HepG2 (cell line): ENCODE results near the gene ZNF628. TPM values are rescaled to one million over a fixed set of nuclear protein-coding genes. Genes with fewer than 3 reads are reported as not detected.

Experiments used
- ATAC-seq: fragments of 200-7000 bp; cut with Tn5 transposase; 3 replicates; pipeline ENCODE4 v1.9.1; 2020; ENCODE audit warnings: mild to moderate bottlenecking, moderate library complexity
- BruUV-seq: library from RNA; stranded (reverse); fragments of 400-500 nt; replicated peaks from 2 replicates; lab custom pipeline; 2021; lab: Mats Ljungman, UMichigan
- CTCF ChIA-PET: fragments of 300-600 bp; formaldehyde crosslinking; extraction: SDS; loops from one replicate; lab custom pipeline; 2021; ENCODE audit warnings: low total read pairs, inconsistent platforms, low intra/inter-chr PET ratio; lab: Yijun Ruan, JAX
- POLR2A ChIA-PET: fragments of 350-600 bp; sonication (Branson Sonifier 250); formaldehyde crosslinking; loops from one replicate; lab custom pipeline; 2020; ENCODE audit warnings: antibody characterized with exemption, inconsistent platforms; lab: Yijun Ruan, JAX
- DNase-seq: peaks from one replicate; pipeline ENCODE4 v3.0.0-alpha.2; 2015; ENCODE audit warnings: low spot score
- FAIRE-seq: peaks from 3 replicates; lab custom pipeline; 2011; peaks lifted over from hg19 to GRCh38; lab: Jason Lieb, UNC
- H2AFZ ChIP-seq: one replicate; pipeline ENCODE4 v1.6.1; 2011; ENCODE audit warnings: low read length, inconsistent platforms
- H3K27ac ChIP-seq: fragments of 300-600 bp; 3 replicates; pipeline ENCODE4 v1.8.0; 2011; ENCODE audit warnings: mixed run types, mild to moderate bottlenecking, mixed read lengths, low read length, inconsistent platforms; ENCODE audit not compliant: insufficient read depth; ENCODE audit errors: extremely low read length
- H3K27me3 ChIP-seq, 2 experiments: fragments of 200-600 bp in 1 of 2; 2 replicates in 1 of 2; 3 replicates in 1 of 2; pipeline versions ENCODE4 v1.6.0 to v1.8.0; 2011; ENCODE audit warnings: low read length in 2 of 2, mild to moderate bottlenecking in 2 of 2, moderate library complexity in 2 of 2, inconsistent platforms in 1 of 2; ENCODE audit not compliant: insufficient read depth in 2 of 2, control insufficient read depth in 1 of 2
- H3K36me3 ChIP-seq, 2 experiments: fragments of 200-600 bp in 1 of 2; replicated peaks in 1 of 2; 2 replicates in 1 of 2; 3 replicates in 1 of 2; pipeline versions ENCODE4 v1.5.1 to v1.8.0; 2011; ENCODE audit warnings: low read length in 2 of 2, inconsistent platforms in 1 of 2; ENCODE audit not compliant: insufficient read depth in 2 of 2, control insufficient read depth in 1 of 2
- H3K4me1 ChIP-seq: 2 replicates; pipeline ENCODE4 v1.5.1; 2012; ENCODE audit warnings: low read length, inconsistent platforms; ENCODE audit not compliant: insufficient read depth
- H3K4me2 ChIP-seq: 2 replicates; pipeline ENCODE4 v1.6.0; 2011; ENCODE audit warnings: low read depth, low read length, inconsistent platforms
- H3K4me3 ChIP-seq, 3 experiments: fragments of 200-600 bp in 1 of 3; sonication (generic), shearing (Covaris generic) in 1 of 3; replicated peaks in 1 of 3; 2 replicates each; pipeline ENCODE4 v1.5.1; 2011 to 2016; ENCODE audit warnings: low read length in 3 of 3, inconsistent platforms in 2 of 3, low read depth in 2 of 3, mild to moderate bottlenecking in 2 of 3, control low read depth in 1 of 3, mixed read lengths in 1 of 3; ENCODE audit not compliant: insufficient read depth in 1 of 3
- H3K79me2 ChIP-seq: one replicate; pipeline ENCODE4 v1.6.1; 2011; ENCODE audit warnings: low read length, inconsistent platforms; ENCODE audit not compliant: insufficient read depth
- H3K9ac ChIP-seq: 2 replicates; pipeline ENCODE4 v1.6.0; 2011; ENCODE audit warnings: mild to moderate bottlenecking, low read depth, low read length, inconsistent platforms; ENCODE audit not compliant: insufficient read depth
- H3K9me3 ChIP-seq: 2 replicates; pipeline ENCODE4 v1.5.1; 2012; ENCODE audit warnings: mild to moderate bottlenecking, low read length
- H4K20me1 ChIP-seq: 2 replicates; pipeline ENCODE4 v1.6.0; 2011; ENCODE audit warnings: inconsistent platforms, mild to moderate bottlenecking, low read length, moderate library complexity; ENCODE audit not compliant: insufficient read depth
- DRAP1 ChIP-seq: IDR thresholded peaks from 2 replicates; pipeline ENCODE4 v1.6.1; 2016; ENCODE audit warnings: missing genetic modification reagents, missing compliant biosample characterization
- ELF4 ChIP-seq: sonication (generic); formaldehyde crosslinking; IDR thresholded peaks from 2 replicates; pipeline ENCODE4 v1.5.0; 2020; ENCODE audit warnings: missing genetic modification reagents, mild to moderate bottlenecking, moderate library complexity, borderline replicate concordance
- FLYWCH1 ChIP-seq: sonication (generic); formaldehyde crosslinking; IDR thresholded peaks from 2 replicates; pipeline ENCODE4 v1.8.1; 2023; ENCODE audit warnings: mild to moderate bottlenecking, missing genetic modification reagents
- KAT7 ChIP-seq: IDR thresholded peaks from 2 replicates; pipeline ENCODE4 v1.6.1; 2018; ENCODE audit warnings: borderline replicate concordance, missing compliant biosample characterization
- SNAPC2 ChIP-seq: sonication (generic); formaldehyde crosslinking; IDR thresholded peaks from 2 replicates; pipeline ENCODE4 v1.8.1; 2022; ENCODE audit warnings: mild to moderate bottlenecking, missing genetic modification reagents
- WGBS: methylation state at CpG from one replicate; pipeline ENCODE4 v1.1.6; 2017; ENCODE audit warnings: low lambda C conversion rate; 5-methylcytosine and 5-hydroxymethylcytosine counted together
- in situ Hi-C: cut with HindIII; loops from 2 replicates; pipeline ENCODE4 v1.10.0; 2017; ENCODE audit warnings: low pct_unique_long_range_greater_than_20kb; ENCODE audit not compliant: extremely low pct_ligation_motif_present
- intact Hi-C: fragments of 100-400 bp; cut with micrococcal nuclease; formaldehyde crosslinking; loops from one replicate; pipeline ENCODE4 v1.10.0; 2022; ENCODE audit not compliant: unreplicated experiment
- polyA plus RNA-seq, 8 experiments: library from polyadenylated mRNA; depleted of rRNA in 3 of 8; stranded (reverse) in 7 of 8; unstranded in 1 of 8; fragments of >200 nt; fragmentation: Illumina TruSeq in 4 of 8; extraction: Trizol in 4 of 8; gene quantifications; 2 replicates each; pipeline versions ENCODE4 v1.2.1 to v1.2.3, GENCODE V29; 2011 to 2016; ENCODE audit warnings: low read depth in 4 of 8, missing spikeins in 1 of 8, mixed read lengths in 1 of 8; ENCODE audit not compliant: insufficient read depth in 1 of 8
- total RNA-seq, 5 experiments: library from RNA; depleted of rRNA; stranded (reverse); fragments of >200 nt; fragmentation: Illumina TruSeq; extraction: Trizol; gene quantifications; 2 replicates each; pipeline ENCODE4 v1.2.3, GENCODE V29; 2016; ENCODE audit warnings: low read depth in 1 of 5
- TF ChIP-seq, protein P1 (sequence below): sonication (generic); formaldehyde crosslinking; IDR thresholded peaks from 2 replicates; pipeline ENCODE4 v1.4.0; 2020; ENCODE audit warnings: missing genetic modification reagents, borderline replicate concordance
- TF ChIP-seq, protein P2 (sequence below): sonication (generic); formaldehyde crosslinking; IDR thresholded peaks from 2 replicates; pipeline ENCODE4 v1.4.0; 2020; ENCODE audit warnings: missing genetic modification reagents

Gene ZNF628
- total and polyA plus RNA-seq, 2 of the 13 experiments (the other 11 are each of a cell fraction or from before 2014, with no cell fraction given), result 0.54 to 1.2 TPM

GRCh38 chr19:55504252-55504603 lies 27.8 kb downstream of the ZNF628 start (continued):
- TF ChIP-seq, protein P1, sequence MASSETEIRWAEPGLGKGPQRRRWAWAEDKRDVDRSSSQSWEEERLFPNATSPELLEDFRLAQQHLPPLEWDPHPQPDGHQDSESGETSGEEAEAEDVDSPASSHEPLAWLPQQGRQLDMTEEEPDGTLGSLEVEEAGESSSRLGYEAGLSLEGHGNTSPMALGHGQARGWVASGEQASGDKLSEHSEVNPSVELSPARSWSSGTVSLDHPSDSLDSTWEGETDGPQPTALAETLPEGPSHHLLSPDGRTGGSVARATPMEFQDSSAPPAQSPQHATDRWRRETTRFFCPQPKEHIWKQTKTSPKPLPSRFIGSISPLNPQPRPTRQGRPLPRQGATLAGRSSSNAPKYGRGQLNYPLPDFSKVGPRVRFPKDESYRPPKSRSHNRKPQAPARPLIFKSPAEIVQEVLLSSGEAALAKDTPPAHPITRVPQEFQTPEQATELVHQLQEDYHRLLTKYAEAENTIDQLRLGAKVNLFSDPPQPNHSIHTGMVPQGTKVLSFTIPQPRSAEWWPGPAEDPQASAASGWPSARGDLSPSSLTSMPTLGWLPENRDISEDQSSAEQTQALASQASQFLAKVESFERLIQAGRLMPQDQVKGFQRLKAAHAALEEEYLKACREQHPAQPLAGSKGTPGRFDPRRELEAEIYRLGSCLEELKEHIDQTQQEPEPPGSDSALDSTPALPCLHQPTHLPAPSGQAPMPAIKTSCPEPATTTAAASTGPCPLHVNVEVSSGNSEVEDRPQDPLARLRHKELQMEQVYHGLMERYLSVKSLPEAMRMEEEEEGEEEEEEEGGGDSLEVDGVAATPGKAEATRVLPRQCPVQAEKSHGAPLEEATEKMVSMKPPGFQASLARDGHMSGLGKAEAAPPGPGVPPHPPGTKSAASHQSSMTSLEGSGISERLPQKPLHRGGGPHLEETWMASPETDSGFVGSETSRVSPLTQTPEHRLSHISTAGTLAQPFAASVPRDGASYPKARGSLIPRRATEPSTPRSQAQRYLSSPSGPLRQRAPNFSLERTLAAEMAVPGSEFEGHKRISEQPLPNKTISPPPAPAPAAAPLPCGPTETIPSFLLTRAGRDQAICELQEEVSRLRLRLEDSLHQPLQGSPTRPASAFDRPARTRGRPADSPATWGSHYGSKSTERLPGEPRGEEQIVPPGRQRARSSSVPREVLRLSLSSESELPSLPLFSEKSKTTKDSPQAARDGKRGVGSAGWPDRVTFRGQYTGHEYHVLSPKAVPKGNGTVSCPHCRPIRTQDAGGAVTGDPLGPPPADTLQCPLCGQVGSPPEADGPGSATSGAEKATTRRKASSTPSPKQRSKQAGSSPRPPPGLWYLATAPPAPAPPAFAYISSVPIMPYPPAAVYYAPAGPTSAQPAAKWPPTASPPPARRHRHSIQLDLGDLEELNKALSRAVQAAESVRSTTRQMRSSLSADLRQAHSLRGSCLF (CRISPR knock-in tag), result no peak
- TF ChIP-seq KAT7 (0 out of 2 replicates have a peak, but pooled peaks have one; percentile 1), DRAP1 (CRISPR knock-in tag) (no peak), ELF4 (CRISPR knock-in tag) (no peak), FLYWCH1 (CRISPR knock-in tag) (no peak)
- TF ChIP-seq, all 625 proteins: peak for 3

DNA sequence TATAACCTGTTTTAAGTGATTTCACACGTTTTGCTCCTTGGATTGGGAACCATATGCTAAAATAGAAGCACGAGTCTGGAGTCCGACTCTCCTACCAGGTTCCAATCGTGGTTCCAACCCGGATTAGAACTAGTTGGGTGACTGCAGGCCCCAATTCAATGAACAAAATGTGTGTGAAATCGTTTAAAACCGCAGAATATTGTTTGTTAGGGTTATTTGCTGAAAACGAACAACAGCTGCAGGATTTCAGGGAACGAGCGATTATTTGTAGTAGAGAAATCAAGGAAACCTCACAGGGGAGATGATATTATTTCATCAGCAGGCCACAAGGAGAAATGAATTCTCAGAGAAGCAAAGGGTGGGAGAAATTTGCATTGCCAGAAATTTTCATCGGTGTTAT lies 28.6 kb downstream of the ZNF628 start:
- POLR2A ChIA-PET, result interaction anchor here (0.9 to 1.9 kb wide), 3 partner anchors 11 to 97 kb away, joined by 3 to 10 read pairs (median 5); partner anchors contain the start of genes FIZ1 and ZNF524
- 27% methylated on average over 11 of the region's 11 CpGs for WGBS
- in situ Hi-C loops (no loop called here), intact Hi-C loops (no loop called here)
- Histone ChIP-seq H3K9ac (no peak overlapping the region), H3K79me2 (no peaks in the 10 kb centered on the region), H4K20me1 (no peaks in the 10 kb centered on the region), H3K27ac (no peak overlapping the region), H3K27me3 (peaks cover 1 to 29% of the 10 kb centered on the region in 2 experiments; a peak in 4 of 5 replicates), H3K4me2 (no peak overlapping the region), H3K4me1 (peaks cover 20% of the 10 kb centered on the region), H3K36me3 (no peaks in the 10 kb centered on the region), H3K9me3 (no peaks in the 10 kb centered on the region), H2AFZ (no peak overlapping the region), H3K4me3 (no peak overlapping the region)
- CTCF ChIA-PET, result interaction anchor here (2.0 kb wide), 1 partner anchor 37 kb away, joined by 24 read pairs; no protein-coding TSS in a partner anchor
- ATAC-seq (no peak), FAIRE-seq (no peak), DNase-seq (no peak)
- no TSS peak for BruUV-seq
- no peak for TF ChIP-seq SNAPC2 (CRISPR knock-in tag)
- TF ChIP-seq, protein P2, sequence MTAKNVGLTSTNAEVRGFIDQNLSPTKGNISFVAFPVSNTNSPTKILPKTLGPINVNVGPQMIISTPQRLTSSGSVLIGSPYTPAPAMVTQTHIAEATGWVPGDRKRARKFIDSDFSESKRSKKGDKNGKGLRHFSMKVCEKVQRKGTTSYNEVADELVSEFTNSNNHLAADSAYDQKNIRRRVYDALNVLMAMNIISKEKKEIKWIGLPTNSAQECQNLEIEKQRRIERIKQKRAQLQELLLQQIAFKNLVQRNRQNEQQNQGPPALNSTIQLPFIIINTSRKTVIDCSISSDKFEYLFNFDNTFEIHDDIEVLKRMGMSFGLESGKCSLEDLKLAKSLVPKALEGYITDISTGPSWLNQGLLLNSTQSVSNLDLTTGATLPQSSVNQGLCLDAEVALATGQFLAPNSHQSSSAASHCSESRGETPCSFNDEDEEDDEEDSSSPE (CRISPR knock-in tag), result no peak
